ENCODE results near the gene OXSR1. TPM values are rescaled to one million over a fixed set of nuclear protein-coding genes. Genes with fewer than 3 reads are reported as not detected.
"Not testable (repeated sequence)": the region's sequence is repeated elsewhere in the genome, so short reads cannot be mapped to it uniquely, and the experiment has no call there.

OXSR1 gene
- total RNA-seq, 1 donor from 2014 or later, result 64.9 TPM

GRCh38 chr3:38264779-38265178 lies 99.4 kb downstream of the OXSR1 start:
- intact Hi-C loops (cut with micrococcal nuclease), result no loop called here

GRCh38 chr3:38265604-38266307 lies 100.4 kb downstream of the OXSR1 start, which contains the start of gene SLC22A13:
Gene SLC22A13 (plus strand): TSS chr3:38265812. CDS start chr3:38265861, 49 bp downstream.
- intact Hi-C loops (cut with micrococcal nuclease), result no loop called here

GRCh38 chr3:38266810-38267209 lies 101.5 kb downstream of the OXSR1 start:
- intact Hi-C loops (cut with micrococcal nuclease), result no loop called here

GRCh38 chr3:38267662-38268061 lies 102.3 kb downstream of the OXSR1 start:
- intact Hi-C loops (cut with micrococcal nuclease), result no loop called here

- intact Hi-C loops (cut with micrococcal nuclease), result no loop called here
Observed at GRCh38 chr3:38268087-38268486, 102.8 kb downstream of the OXSR1 start.

GRCh38 chr3:38268522-38268921 lies 103.2 kb downstream of the OXSR1 start:
- intact Hi-C loops (cut with micrococcal nuclease), result no loop called here

GRCh38 chr3:38270606-38271005 lies 105.3 kb downstream of the OXSR1 start:
- intact Hi-C loops (cut with micrococcal nuclease), result no loop called here

GRCh38 chr3:38271553-38271952 lies 106.2 kb downstream of the OXSR1 start:
- intact Hi-C loops (cut with micrococcal nuclease), result no loop called here

- intact Hi-C loops (cut with micrococcal nuclease), result no loop called here
Observed at GRCh38 chr3:38274864-38275649, 109.7 kb downstream of the OXSR1 start.

- intact Hi-C loops (cut with micrococcal nuclease), result no loop called here
Observed at GRCh38 chr3:38275658-38276057, 110.3 kb downstream of the OXSR1 start.

- intact Hi-C loops (cut with micrococcal nuclease), result no loop called here
Observed at GRCh38 chr3:38276081-38276916, 111.0 kb downstream of the OXSR1 start.

GRCh38 chr3:38276917-38277630 lies 111.7 kb downstream of the OXSR1 start:
- intact Hi-C loops (cut with micrococcal nuclease), result no loop called here

- intact Hi-C loops (cut with micrococcal nuclease), result no loop called here
Observed at GRCh38 chr3:38278841-38279240, 113.5 kb downstream of the OXSR1 start.

GRCh38 chr3:38281895-38282686 lies 116.8 kb downstream of the OXSR1 start, which contains the start of gene SLC22A14:
Gene SLC22A14 (plus strand): TSS chr3:38282294. CDS start chr3:38306027, 23,733 bp downstream.
- intact Hi-C loops (cut with micrococcal nuclease), result no loop called here

GRCh38 chr3:38283810-38284755 lies 118.7 kb downstream of the OXSR1 start:
- intact Hi-C loops (cut with micrococcal nuclease), result no loop called here

- intact Hi-C loops (cut with micrococcal nuclease), result no loop called here
Observed at GRCh38 chr3:38284756-38285150, 119.4 kb downstream of the OXSR1 start.

GRCh38 chr3:38289286-38290217 lies 124.2 kb downstream of the OXSR1 start:
- intact Hi-C loops (cut with micrococcal nuclease), result not testable (repeated sequence)

- intact Hi-C loops (cut with micrococcal nuclease), result loop anchor here (2.0 kb wide), 1 partner anchor 178 kb away; no protein-coding TSS in a partner anchor
Observed at GRCh38 chr3:38297053-38297452, 131.7 kb downstream of the OXSR1 start.
